WTC11 (cell line): ENCODE measurements around the gene TBL1XR1. TPM values are rescaled to one million over a fixed set of nuclear protein-coding genes. Genes with fewer than 3 reads are reported as not detected.

Source experiments
- ATAC-seq: fragments of 200-7000 bp; cut with Tn5 transposase; 2 replicates; pipeline ENCODE4 v1.10.0; 2021; ENCODE audit warnings: mild to moderate bottlenecking, moderate library complexity
- CTCF ChIA-PET: fragments of 300-600 bp; sonication (Branson Sonifier 250); formaldehyde crosslinking; loops from one replicate; lab custom pipeline; 2021; ENCODE audit warnings: antibody characterized with exemption; lab: Charles Lee
- POLR2A ChIA-PET: fragments of 350-600 bp; sonication (Branson Sonifier 250); formaldehyde crosslinking; loops from one replicate; lab custom pipeline; 2021; ENCODE audit warnings: antibody characterized with exemption; lab: Charles Lee
- DNase-seq: peaks from one replicate; pipeline ENCODE4 v3.0.0; 2021; ENCODE audit warnings: low spot score
- H3K27ac Mint-ChIP-seq: 2 replicates; pipeline ENCODE4 v1.8.0; 2021; ENCODE audit warnings: mixed read lengths
- H3K27me3 Mint-ChIP-seq: 2 replicates; pipeline ENCODE4 v1.8.0; 2021; ENCODE audit warnings: low read depth, mild to moderate bottlenecking, moderate library complexity, mixed read lengths
- H3K36me3 Mint-ChIP-seq: 2 replicates; pipeline ENCODE4 v1.8.0; 2021; ENCODE audit warnings: mixed read lengths
- H3K4me1 Mint-ChIP-seq: 2 replicates; pipeline ENCODE4 v1.8.0; 2022; ENCODE audit warnings: mixed read lengths
- H3K4me3 Mint-ChIP-seq: 2 replicates; pipeline ENCODE4 v1.8.0; 2021; ENCODE audit warnings: mild to moderate bottlenecking, moderate library complexity, mixed read lengths
- H3K9me3 Mint-ChIP-seq: 2 replicates; pipeline ENCODE4 v1.8.0; 2021; ENCODE audit warnings: mixed read lengths
- ARID4B ChIP-seq: sonication (generic); formaldehyde crosslinking; IDR thresholded peaks from 2 replicates; pipeline ENCODE4 v1.8.0; 2023; ENCODE audit warnings: missing genetic modification reagents, mild to moderate bottlenecking, borderline replicate concordance
- ATF1 ChIP-seq: sonication (generic); formaldehyde crosslinking; IDR thresholded peaks from 2 replicates; pipeline ENCODE4 v1.8.1; 2023; ENCODE audit warnings: mild to moderate bottlenecking, moderate library complexity, missing genetic modification reagents
- ATF2 ChIP-seq: sonication (generic); formaldehyde crosslinking; IDR thresholded peaks from 2 replicates; pipeline ENCODE4 v1.8.1; 2022; ENCODE audit warnings: low read depth, missing genetic modification reagents, borderline replicate concordance
- ATF3 ChIP-seq: sonication (generic); formaldehyde crosslinking; conservative IDR thresholded peaks from 2 replicates; pipeline ENCODE4 v1.8.1; 2022; ENCODE audit warnings: mild to moderate bottlenecking, missing genetic modification reagents
- CBFB ChIP-seq: sonication (generic); formaldehyde crosslinking; IDR thresholded peaks from 2 replicates; pipeline ENCODE4 v1.8.1; 2022; ENCODE audit warnings: mild to moderate bottlenecking, low read depth, missing genetic modification reagents
- CREB1 ChIP-seq: sonication (generic); formaldehyde crosslinking; IDR thresholded peaks from 2 replicates; pipeline ENCODE4 v1.8.0; 2023; ENCODE audit warnings: mild to moderate bottlenecking, missing genetic modification reagents
- EMX1 ChIP-seq: fragments of 250-450 bp; sonication (Bioruptor Pico); IDR thresholded peaks from 2 replicates; pipeline ENCODE4 v1.8.0; 2021; ENCODE audit warnings: mild to moderate bottlenecking
- ESRRA ChIP-seq: sonication (generic); formaldehyde crosslinking; IDR thresholded peaks from 2 replicates; pipeline ENCODE4 v1.8.1; 2022; ENCODE audit warnings: mild to moderate bottlenecking, missing genetic modification reagents, borderline replicate concordance
- FOXJ3 ChIP-seq: sonication (generic); formaldehyde crosslinking; IDR thresholded peaks from 2 replicates; pipeline ENCODE4 v1.9.0; 2021; ENCODE audit warnings: missing genetic modification reagents, mild to moderate bottlenecking, borderline replicate concordance
- FOXP1 ChIP-seq: sonication (generic); formaldehyde crosslinking; IDR thresholded peaks from 2 replicates; pipeline ENCODE4 v1.8.0; 2022; ENCODE audit warnings: missing genetic modification reagents, mild to moderate bottlenecking, moderate library complexity, borderline replicate concordance
- GRHL2 ChIP-seq: fragments of 250-450 bp; sonication (Bioruptor Pico); IDR thresholded peaks from 2 replicates; pipeline ENCODE4 v1.8.0; 2022; ENCODE audit warnings: mild to moderate bottlenecking, moderate library complexity; ENCODE audit not compliant: insufficient replicate concordance, severe bottlenecking
- MAX ChIP-seq: sonication (generic); formaldehyde crosslinking; IDR thresholded peaks from 2 replicates; pipeline ENCODE4 v1.8.0; 2022; ENCODE audit warnings: mild to moderate bottlenecking, missing genetic modification reagents
- MYBL2 ChIP-seq: sonication (generic); formaldehyde crosslinking; IDR thresholded peaks from 2 replicates; pipeline ENCODE4 v1.8.1; 2023; ENCODE audit warnings: mild to moderate bottlenecking, moderate library complexity, missing genetic modification reagents
- NFATC4 ChIP-seq: fragments of 250-450 bp; sonication (Bioruptor Pico); IDR thresholded peaks from 2 replicates; pipeline ENCODE4 v1.9.0; 2021; ENCODE audit warnings: mild to moderate bottlenecking
- NFE2L1 ChIP-seq: sonication (generic); formaldehyde crosslinking; IDR thresholded peaks from 2 replicates; pipeline ENCODE4 v1.8.1; 2023; ENCODE audit warnings: missing genetic modification reagents
- NR1H2 ChIP-seq: sonication (generic); formaldehyde crosslinking; IDR thresholded peaks from 2 replicates; pipeline ENCODE4 v1.9.0; 2021; ENCODE audit warnings: mild to moderate bottlenecking, moderate library complexity, missing genetic modification reagents
- NR2C2 ChIP-seq: sonication (generic); formaldehyde crosslinking; IDR thresholded peaks from 2 replicates; pipeline ENCODE4 v1.8.0; 2022; ENCODE audit warnings: mild to moderate bottlenecking, missing genetic modification reagents
- NR3C1 ChIP-seq: sonication (generic); formaldehyde crosslinking; conservative IDR thresholded peaks from 2 replicates; pipeline ENCODE4 v1.8.1; 2023; ENCODE audit warnings: low read depth, mild to moderate bottlenecking, missing genetic modification reagents
- OVOL2 ChIP-seq: fragments of 250-450 bp; sonication (Bioruptor Pico); IDR thresholded peaks from 2 replicates; pipeline ENCODE4 v1.9.0; 2021; ENCODE audit warnings: mild to moderate bottlenecking, borderline replicate concordance
- RELA ChIP-seq: sonication (generic); formaldehyde crosslinking; IDR thresholded peaks from 2 replicates; pipeline ENCODE4 v1.8.1; 2022; ENCODE audit warnings: missing genetic modification reagents, mild to moderate bottlenecking, borderline replicate concordance
- TCF7 ChIP-seq: sonication (generic); formaldehyde crosslinking; IDR thresholded peaks from 2 replicates; pipeline ENCODE4 v1.8.0; 2022; ENCODE audit warnings: mild to moderate bottlenecking, low read depth, missing genetic modification reagents, moderate library complexity
- TEAD1 ChIP-seq: sonication (generic); formaldehyde crosslinking; IDR thresholded peaks from 2 replicates; pipeline ENCODE4 v1.8.0; 2022; ENCODE audit warnings: mild to moderate bottlenecking, missing genetic modification reagents
- ZNF416 ChIP-seq: fragments of 250-450 bp; sonication (Bioruptor Pico); IDR thresholded peaks from 2 replicates; pipeline ENCODE4 v1.9.0; 2021; ENCODE audit warnings: mild to moderate bottlenecking, inconsistent platforms
- ZNF423 ChIP-seq: fragments of 250-450 bp; sonication (Bioruptor Pico); IDR thresholded peaks from 2 replicates; pipeline ENCODE4 v2.1.2; 2022; ENCODE audit warnings: mild to moderate bottlenecking, moderate library complexity
- ZNF425 ChIP-seq: fragments of 250-450 bp; sonication (Bioruptor Pico); conservative IDR thresholded peaks from 2 replicates; pipeline ENCODE4 v1.9.0; 2021; ENCODE audit warnings: mild to moderate bottlenecking
- ZNF512 ChIP-seq: sonication (generic); formaldehyde crosslinking; IDR thresholded peaks from 2 replicates; pipeline ENCODE4 v1.8.1; 2022; ENCODE audit warnings: missing genetic modification reagents, borderline replicate concordance
- ZSCAN18 ChIP-seq: fragments of 250-450 bp; sonication (Bioruptor Pico); IDR thresholded peaks from 2 replicates; pipeline ENCODE4 v2.1.2; 2022; ENCODE audit warnings: mild to moderate bottlenecking, moderate library complexity
- total RNA-seq: library from RNA; stranded (reverse); gene quantifications from 3 replicates; pipeline ENCODE4 v1.2.3, GENCODE V29; 2021

The TBL1XR1 gene
- total RNA-seq, 1 experiment from 2014 or later = 148 TPM

- TF ChIP-seq RELA (no peak), NR1H2 (CRISPR knock-in tag) (no peak), ATF2 (CRISPR knock-in tag) (no peak), ZNF416 (CRISPR knock-in tag) (no peak), MAX (no peak), ARID4B (CRISPR knock-in tag) (no peak), GRHL2 (CRISPR knock-in tag) (no peak), CBFB (CRISPR knock-in tag) (no peak), ZNF425 (CRISPR knock-in tag) (no peak), ZNF512 (CRISPR knock-in tag) (no peak), FOXJ3 (no peak), TEAD1 (CRISPR knock-in tag) (no peak), CREB1 (CRISPR knock-in tag) (no peak), ZNF423 (CRISPR knock-in tag) (no peak), EMX1 (CRISPR knock-in tag) (no peak)
Measured at GRCh38 chr3:177109688-177110330, 87.5 kb downstream of the TBL1XR1 start (continued).

- Mint-ChIP-seq H3K27ac (peak overlapping the region; percentile 6; the same call in 1 of the 2 replicates), H3K4me3 (no peak overlapping the region), H3K9me3 (no peaks in the 10 kb centered on the region), H3K4me1 (peaks cover 85% of the 10 kb centered on the region), H3K36me3 (no peaks in the 10 kb centered on the region), H3K27me3 (no peaks in the 10 kb centered on the region)
- ChIA-PET POLR2A (no interaction called here), CTCF (no interaction called here)
- no peak for ATAC-seq
- DNase-seq = no peak
- no peak for TF ChIP-seq OVOL2 (CRISPR knock-in tag)
- no peak for TF ChIP-seq TCF7
- no peak for TF ChIP-seq ATF1 (CRISPR knock-in tag)
- no peak for TF ChIP-seq FOXP1
- no peak for TF ChIP-seq ATF3
- TF ChIP-seq ZSCAN18 = no peak
- TF ChIP-seq ESRRA = no peak
- TF ChIP-seq ZNF423 (CRISPR knock-in tag) = no peak
- TF ChIP-seq MYBL2 (CRISPR knock-in tag) = no peak
- TF ChIP-seq NFE2L1 = no peak
- no peak for TF ChIP-seq NR2C2 (CRISPR knock-in tag)
- no peak for TF ChIP-seq NFATC4
- no peak for TF ChIP-seq NR3C1 (CRISPR knock-in tag)
Measured at GRCh38 chr3:177108648-177109047, 88.6 kb downstream of the TBL1XR1 start.
